Measurements from ENCODE around the gene POLRMT.

GRCh38 chr19:645912-646778 lies 12.8 kb upstream of the POLRMT start:
- no peak for TF ChIP-seq CTCF (IDR thresholded peaks at IDR 0.05)
- no peak for TF ChIP-seq POLR2A (IDR thresholded peaks at IDR 0.05)

Data from heart left ventricle (tissue), 13 donors.